CD4-positive, alpha-beta T cell treated with Interleukin-17A for 1 hour (primary cell): Measurements from ENCODE around the gene MAD1L1.
"Not testable (repeated sequence)": the region's sequence is repeated elsewhere in the genome, so short reads cannot be mapped to it uniquely, and the experiment has no call there.

Experiments used
- DNase-seq: peaks from one replicate; pipeline ENCODE4 v3.0.0-alpha.2; 2020

The MAD1L1 gene

DNA sequence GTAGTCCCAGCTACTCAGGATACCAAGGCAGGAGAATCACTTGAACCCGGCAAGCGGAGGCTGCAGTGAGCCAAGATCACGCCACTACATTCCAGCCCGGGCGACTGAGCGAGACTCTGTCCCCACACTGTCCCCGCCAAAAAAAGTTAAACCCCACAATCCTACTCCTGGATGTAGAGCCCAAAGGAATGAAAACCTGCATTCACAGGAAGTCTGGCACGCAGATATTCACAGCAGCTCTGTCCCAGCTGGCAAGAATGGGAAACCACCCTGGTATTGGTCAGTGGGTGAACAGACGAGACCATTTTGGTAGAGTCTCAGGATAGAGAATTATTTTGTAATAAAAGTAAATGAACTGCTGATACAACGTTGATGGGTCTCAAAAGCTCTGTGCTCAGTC, 225.2 kb downstream of the MAD1L1 start:
- no peak for DNase-seq

DNA sequence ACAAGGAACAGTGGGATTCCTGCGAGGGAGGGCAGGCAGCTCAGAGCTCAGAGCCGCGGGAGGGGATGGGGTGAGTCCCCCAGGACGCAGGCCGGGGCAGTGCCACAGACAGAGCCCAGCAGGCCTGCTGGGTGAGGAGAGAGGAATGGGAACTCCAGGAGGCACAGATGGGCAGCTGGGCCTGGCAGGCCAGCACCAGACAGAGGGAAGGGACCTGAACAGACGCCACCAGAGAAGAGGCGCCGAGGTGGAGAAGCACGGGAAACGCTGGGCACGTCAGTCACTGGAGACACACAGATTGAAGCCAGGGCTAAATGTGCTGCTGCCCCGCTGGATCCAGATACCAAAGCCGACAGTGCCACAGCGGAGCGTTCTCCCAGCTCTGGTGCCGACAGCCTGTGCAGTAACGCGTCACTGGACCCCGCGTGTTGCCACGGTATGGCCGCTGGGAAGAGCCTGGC, 225.8 kb downstream of the MAD1L1 start:
- no peak for DNase-seq

- no peak for DNase-seq
Measured at GRCh38 chr7:2006231-2006771, 226.4 kb downstream of the MAD1L1 start.

GRCh38 chr7:2005786-2006185, 227.0 kb downstream of the MAD1L1 start:
- DNase-seq: no peak

DNA sequence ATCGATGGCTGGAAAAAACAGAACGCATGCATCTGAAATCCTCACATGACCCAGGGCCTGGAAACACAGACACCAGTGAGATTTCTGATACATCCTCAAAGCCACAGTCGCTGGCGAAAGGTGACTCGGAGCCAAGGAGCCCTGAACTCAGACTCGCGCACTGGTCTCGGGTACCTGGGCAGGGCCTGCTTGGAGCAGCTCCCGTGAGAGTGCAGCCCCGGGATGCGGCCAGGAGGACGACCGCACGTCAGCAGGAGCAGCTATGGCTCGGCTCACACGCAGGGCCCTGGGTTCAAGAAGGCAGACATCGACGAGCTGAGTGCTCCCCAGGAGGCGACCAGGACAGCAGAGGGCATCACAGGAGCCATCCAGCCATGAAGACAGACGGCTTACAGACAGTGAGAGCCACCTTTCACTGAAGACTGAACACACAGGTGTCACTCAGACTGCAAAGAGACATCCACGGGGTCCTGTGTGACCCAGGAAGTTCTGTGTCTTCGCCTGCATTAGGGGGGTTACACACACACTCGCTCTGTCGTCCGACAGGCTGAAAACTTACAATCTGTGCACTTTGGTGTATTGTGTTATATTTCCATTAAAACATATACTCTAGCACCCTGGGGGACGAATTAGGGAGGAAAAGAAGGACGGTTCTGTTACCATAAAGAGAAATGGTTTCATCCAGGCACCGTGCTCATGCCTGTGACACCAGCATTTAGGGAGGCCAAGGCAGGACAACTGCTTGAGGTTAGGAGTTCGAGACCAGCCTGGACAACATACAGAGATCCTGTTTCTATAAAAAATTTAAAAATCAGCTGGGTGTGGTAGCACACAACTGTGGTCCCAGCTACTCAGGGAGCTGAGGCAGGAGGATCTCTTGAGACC, 227.7 kb downstream of the MAD1L1 start:
- no peak for DNase-seq

- no peak for DNase-seq
Measured at GRCh38 chr7:2003931-2004812, 228.6 kb downstream of the MAD1L1 start.

DNA sequence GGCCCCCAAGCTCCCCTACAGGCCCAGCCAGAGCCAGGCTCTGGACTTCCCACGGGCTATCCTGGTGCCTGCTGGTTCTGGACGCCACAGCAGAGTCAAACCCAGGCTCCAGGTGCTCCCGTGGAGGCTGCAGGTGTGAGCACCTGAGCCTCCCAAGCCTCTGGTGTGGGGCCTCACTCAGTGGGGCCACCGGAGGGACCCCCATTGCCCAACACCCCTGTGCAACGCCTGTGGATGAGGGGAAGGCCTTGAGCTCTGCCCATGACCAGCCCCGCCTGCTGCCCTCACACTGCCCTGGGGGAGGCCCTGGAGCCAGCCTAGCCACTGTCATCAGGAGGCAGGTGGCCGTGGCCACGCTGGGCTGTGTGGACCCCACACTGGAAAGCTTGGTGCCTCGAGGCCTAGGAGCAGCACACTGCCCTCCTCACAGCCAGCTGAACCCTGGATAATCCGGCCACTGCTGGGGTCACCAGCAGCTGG, 229.3 kb downstream of the MAD1L1 start:
- DNase-seq: no peak

DNA sequence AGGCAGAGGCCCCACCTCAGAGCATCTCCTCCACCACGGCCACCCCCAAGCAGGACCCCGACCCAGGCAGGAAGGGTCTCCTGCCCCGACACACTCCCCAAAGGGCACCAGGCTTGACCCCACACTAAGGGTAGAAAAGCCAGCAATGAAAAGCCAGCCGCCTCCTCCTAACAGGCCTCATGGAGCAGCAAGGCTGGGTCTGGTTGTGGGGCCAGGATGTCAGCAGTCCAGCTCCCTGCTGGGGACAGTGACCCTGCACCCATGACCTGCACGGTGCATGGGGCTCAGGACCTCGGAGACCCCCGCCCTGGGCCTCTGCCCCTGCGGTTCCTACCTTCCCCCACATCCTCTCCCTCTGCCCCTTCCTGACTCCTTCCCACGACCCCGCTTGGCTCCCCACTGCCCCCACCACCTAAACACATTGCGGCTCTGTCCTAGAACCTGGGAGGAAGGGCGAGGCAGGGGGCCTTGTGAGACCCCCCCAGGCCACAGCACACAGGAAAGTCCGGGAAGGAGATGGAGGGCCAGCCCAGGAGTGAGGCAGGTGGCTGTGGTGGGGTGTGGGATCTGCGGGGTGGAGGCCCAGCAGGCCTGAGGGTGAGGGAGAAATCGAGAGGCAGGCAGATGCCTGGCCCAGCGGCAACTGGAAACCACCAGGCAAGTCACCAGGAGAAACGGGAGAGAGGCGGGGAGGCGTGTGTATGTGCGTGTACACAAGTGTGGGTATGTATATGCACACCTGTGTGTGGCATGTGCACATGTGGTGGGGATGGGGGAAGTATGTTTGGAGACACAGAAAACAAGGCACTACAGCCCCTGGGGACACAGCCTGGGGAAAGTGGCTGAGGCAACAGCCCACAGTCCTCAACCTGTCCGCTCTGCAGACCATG, 229.9 kb downstream of the MAD1L1 start:
- no peak for DNase-seq

GRCh38 chr7:2001601-2002442, 230.9 kb downstream of the MAD1L1 start:
- DNase-seq: no peak

GRCh38 chr7:2000746-2001321, 231.9 kb downstream of the MAD1L1 start:
- DNase-seq: no peak

GRCh38 chr7:2000153-2000687, 232.5 kb downstream of the MAD1L1 start:
- no peak for DNase-seq

DNA sequence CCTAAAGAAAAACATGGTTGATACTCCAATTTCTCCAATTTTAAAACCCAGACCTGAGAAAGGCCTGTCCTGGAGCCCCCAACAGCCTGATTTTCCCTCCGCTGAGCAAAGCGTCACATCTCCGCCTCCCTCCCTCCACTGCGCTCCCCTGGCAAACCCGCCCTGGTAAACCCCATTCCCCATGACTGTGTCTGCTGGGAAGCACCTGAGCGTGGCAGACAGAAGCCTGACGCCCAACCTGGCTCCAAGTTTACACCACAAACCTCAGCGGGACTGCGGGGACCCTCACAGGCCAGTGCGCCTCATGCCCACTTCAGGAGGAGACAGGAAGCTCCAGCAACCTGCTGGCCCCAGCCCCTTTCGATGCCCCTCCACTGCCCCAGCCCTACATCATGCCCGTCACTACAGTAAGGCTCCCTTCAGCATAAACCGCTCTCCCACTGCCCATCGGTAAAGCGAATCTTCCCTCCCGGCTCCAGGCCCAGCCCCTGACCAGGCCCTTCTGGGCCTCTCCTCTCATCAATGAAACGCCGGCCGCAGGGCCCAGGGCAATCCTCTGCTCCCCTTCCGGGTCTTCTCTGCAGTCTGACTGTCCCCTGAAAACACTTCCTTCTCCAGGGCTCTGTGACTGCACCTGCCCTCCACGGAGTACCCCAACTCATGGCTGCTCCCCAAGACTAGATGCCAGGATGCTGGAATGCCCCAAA, 233.3 kb downstream of the MAD1L1 start:
- no peak for DNase-seq

DNA sequence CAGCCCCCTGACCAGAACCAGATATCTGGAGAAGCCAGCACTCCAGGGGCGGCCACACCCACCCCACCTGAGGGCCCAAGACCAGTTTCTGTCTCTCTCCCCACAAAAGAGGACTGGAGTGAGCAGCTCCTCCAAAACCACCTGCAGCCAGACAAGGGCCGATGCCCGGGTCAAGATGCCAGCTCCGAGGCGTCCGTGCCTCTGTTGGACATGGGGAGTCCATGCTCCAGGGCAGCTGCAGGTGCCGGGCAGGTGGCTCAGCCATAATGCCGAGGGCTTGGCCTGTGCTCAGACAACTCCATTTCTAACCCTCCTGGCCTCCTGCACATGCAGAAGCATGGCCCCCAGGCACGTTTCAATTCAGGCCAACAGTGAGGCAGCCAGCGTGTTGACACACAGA, 234.6 kb downstream of the MAD1L1 start:
- DNase-seq: no peak

DNA sequence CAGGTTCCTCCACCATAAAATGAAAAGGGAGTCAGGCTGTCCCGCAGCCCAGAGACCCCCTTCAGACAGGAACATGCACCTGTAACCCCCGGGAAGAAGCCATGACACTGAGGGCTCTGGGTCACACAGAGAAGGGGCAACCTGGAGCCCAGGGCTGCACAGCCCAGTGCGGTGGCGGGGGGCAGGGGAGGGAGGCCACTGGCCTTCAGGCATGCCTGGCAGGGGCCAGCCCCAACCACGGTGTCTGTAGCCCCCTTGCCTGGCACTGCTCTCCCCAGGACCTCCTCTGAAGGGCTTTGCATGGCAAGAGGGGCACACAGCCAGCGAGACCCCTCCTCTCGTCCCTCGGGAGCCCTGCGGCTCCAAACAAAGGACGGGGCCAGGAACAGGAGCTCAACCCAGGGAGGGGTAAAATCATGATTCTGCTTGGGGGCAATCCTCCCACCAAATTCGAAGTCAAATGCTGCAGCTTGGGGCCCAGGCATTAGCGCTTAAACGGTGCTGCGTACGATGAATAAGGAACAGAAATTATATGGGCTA, 235.1 kb downstream of the MAD1L1 start:
- DNase-seq: no peak

DNA sequence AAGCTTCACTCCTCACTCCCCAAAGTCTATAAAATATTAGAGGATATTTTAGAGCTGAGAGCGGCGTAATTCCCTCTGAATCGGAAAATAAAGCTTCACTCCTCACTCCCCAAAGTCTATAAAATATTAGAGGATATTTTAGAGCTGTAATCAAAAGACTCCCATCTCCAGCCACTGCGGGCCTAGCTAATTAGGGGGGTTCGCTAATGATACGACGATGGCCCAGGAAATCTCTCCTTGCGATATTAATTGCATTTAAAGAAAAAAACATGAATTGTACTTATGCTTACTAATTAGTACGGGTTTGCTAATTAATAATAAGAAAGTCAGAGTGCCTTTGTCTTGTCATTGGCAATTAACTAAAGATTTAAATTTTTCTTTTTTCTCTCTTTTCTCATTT, 235.9 kb downstream of the MAD1L1 start:
- no peak for DNase-seq

DNA sequence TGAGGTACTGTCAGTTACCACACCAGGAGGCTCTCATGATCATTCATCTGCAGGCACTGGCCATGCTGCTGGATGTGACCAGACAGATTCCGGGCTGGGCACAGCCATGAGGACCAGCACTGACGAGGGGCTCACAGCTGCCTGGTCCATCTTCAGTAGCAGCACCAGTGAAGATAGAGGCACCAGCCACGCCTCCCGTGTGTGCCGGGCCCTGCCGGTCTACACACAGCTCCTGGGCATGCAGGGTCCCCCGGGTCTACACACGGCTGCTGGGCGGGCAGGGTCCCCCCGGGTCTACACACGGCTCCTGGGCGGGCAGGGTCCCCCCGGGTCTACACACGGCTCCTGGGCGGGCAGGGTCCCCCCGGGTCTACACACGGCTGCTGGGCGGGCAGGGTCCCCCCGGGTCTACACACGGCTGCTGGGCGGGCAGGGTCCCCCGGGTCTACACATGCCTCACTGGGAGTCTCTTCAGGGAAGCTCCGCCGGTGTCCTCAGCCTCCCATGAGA, 236.8 kb downstream of the MAD1L1 start:
- not testable (repeated sequence) for DNase-seq

- DNase-seq: no peak
Measured at GRCh38 chr7:1995426-1995825, 237.3 kb downstream of the MAD1L1 start.

DNA sequence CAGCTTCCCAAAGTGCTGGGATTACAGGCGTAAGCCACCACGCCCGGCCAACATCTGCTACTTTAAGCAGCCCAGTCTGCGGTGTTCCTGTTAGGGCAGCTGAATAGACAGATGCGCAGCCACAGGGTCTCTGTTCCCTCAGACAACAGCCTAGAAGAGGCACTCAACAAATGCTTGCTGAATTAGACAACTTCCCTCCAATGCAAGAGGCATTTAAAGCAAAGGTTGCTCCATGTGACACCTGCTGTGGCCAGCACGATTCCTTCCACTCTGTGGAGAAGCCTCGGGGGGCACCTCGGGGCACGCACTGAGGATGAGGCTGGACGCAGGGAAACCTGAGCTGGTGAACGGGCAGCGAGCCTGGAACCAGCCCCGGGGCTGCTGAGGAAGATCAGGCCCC, 237.8 kb downstream of the MAD1L1 start:
- no peak for DNase-seq
